OCI-LY7 (cell line): Measurements from ENCODE around the gene XRCC6. TPM values are rescaled to one million over a fixed set of nuclear protein-coding genes. Genes with fewer than 3 reads are reported as not detected.

Experiments
- BruUV-seq: library from RNA; stranded (reverse); fragments of 400-500 nt; replicated peaks from 2 replicates; lab custom pipeline; 2021; lab: Mats Ljungman, UMichigan
- CTCF ChIA-PET: fragments of 300-600 bp; sonication (Branson Sonifier 250); formaldehyde crosslinking; loops from one replicate; lab custom pipeline; 2022; ENCODE audit warnings: antibody characterized with exemption; ENCODE audit not compliant: unreplicated experiment; lab: Charles Lee
- POLR2A ChIA-PET: fragments of 300-600 bp; sonication (Branson Sonifier 250); formaldehyde crosslinking; loops from one replicate; lab custom pipeline; 2022; ENCODE audit warnings: antibody characterized with exemption; lab: Charles Lee
- DNase-seq: peaks from one replicate; pipeline ENCODE4 v3.0.0-alpha.2; 2015; ENCODE audit warnings: low spot score
- H2AFZ ChIP-seq: fragments of 200-600 bp; sonication (generic), shearing (Covaris generic); 2 replicates; pipeline ENCODE4 v1.6.1; 2014; ENCODE audit warnings: mild to moderate bottlenecking, antibody characterized with exemption, low read length, moderate library complexity
- H3K27ac ChIP-seq: fragments of 200-600 bp; sonication (generic); 2 replicates; pipeline ENCODE4 v1.5.1; 2014; ENCODE audit warnings: mixed run types, low read depth, mild to moderate bottlenecking, moderate library complexity, low read length, inconsistent platforms; ENCODE audit not compliant: poor library complexity, severe bottlenecking
- H3K36me3 ChIP-seq: fragments of 200-600 bp; sonication (generic); 2 replicates; pipeline ENCODE4 v1.6.1; 2014; ENCODE audit warnings: mild to moderate bottlenecking, antibody characterized with exemption, low read length, moderate library complexity, mixed read lengths; ENCODE audit not compliant: insufficient read depth
- H3K4me1 ChIP-seq: fragments of 200-600 bp; sonication (generic); 2 replicates; pipeline ENCODE4 v1.5.1; 2014; ENCODE audit warnings: mild to moderate bottlenecking, low read length; ENCODE audit not compliant: insufficient read depth, poor library complexity, severe bottlenecking
- H3K4me2 ChIP-seq: fragments of 200-600 bp; sonication (generic); 2 replicates; pipeline ENCODE4 v1.6.1; 2014; ENCODE audit warnings: mild to moderate bottlenecking, low read length
- H3K4me3 ChIP-seq: fragments of 200-600 bp; sonication (generic); 2 replicates; pipeline ENCODE4 v1.5.1; 2014; ENCODE audit warnings: mild to moderate bottlenecking, low read depth, low read length; ENCODE audit not compliant: poor library complexity, severe bottlenecking
- H3K79me2 ChIP-seq: fragments of 200-600 bp; sonication (generic); 2 replicates; pipeline ENCODE4 v1.6.1; 2016; ENCODE audit warnings: low read depth, mild to moderate bottlenecking, low read length, moderate library complexity, mixed read lengths; ENCODE audit not compliant: insufficient read depth
- H3K9me2 ChIP-seq: fragments of 200-600 bp; sonication (generic); 2 replicates; pipeline ENCODE4 v1.6.1; 2016; ENCODE audit warnings: mild to moderate bottlenecking, low read length, mixed read lengths; ENCODE audit not compliant: insufficient read depth
- H3K9me3 ChIP-seq: fragments of 200-600 bp; sonication (generic); 2 replicates; pipeline ENCODE4 v1.6.1; 2014; ENCODE audit warnings: mild to moderate bottlenecking, mixed run types, low read length, mixed read lengths
- H4K20me1 ChIP-seq: fragments of 200-600 bp; sonication (generic); 2 replicates; pipeline ENCODE4 v1.6.1; 2014; ENCODE audit warnings: mild to moderate bottlenecking, antibody characterized with exemption, low read length, moderate library complexity, mixed read lengths; ENCODE audit not compliant: insufficient read depth
- CTCF ChIP-seq: fragments of 200-600 bp; sonication (generic); conservative IDR thresholded peaks from 2 replicates; pipeline ENCODE4 v1.5.1; 2014; ENCODE audit warnings: mild to moderate bottlenecking, antibody characterized with exemption, low read length, moderate library complexity, mixed read lengths
- EZH2phosphoT487 ChIP-seq: fragments of 200-600 bp; sonication (generic); IDR thresholded peaks from 2 replicates; pipeline ENCODE4 v1.6.1; 2018; ENCODE audit warnings: low read depth, borderline replicate concordance, mild to moderate bottlenecking, mixed run types, antibody characterized with exemption, low read length, moderate library complexity, mixed read lengths
- intact Hi-C: fragments of 100-400 bp; cut with micrococcal nuclease; formaldehyde crosslinking; loops from one replicate; pipeline ENCODE4 v1.10.0; 2022; ENCODE audit not compliant: unreplicated experiment
- total RNA-seq, 2 experiments: library from RNA; depleted of rRNA in 1 of 2; stranded (reverse); fragments of >200 nt in 1 of 2; shearing (Covaris generic) in 1 of 2; gene quantifications; 2 replicates each; pipeline ENCODE4 v1.2.3, GENCODE V29; 2014 to 2022

The XRCC6 gene
- total RNA-seq, 2 experiments from 2014 or later, result 378 to 426 TPM

DNA sequence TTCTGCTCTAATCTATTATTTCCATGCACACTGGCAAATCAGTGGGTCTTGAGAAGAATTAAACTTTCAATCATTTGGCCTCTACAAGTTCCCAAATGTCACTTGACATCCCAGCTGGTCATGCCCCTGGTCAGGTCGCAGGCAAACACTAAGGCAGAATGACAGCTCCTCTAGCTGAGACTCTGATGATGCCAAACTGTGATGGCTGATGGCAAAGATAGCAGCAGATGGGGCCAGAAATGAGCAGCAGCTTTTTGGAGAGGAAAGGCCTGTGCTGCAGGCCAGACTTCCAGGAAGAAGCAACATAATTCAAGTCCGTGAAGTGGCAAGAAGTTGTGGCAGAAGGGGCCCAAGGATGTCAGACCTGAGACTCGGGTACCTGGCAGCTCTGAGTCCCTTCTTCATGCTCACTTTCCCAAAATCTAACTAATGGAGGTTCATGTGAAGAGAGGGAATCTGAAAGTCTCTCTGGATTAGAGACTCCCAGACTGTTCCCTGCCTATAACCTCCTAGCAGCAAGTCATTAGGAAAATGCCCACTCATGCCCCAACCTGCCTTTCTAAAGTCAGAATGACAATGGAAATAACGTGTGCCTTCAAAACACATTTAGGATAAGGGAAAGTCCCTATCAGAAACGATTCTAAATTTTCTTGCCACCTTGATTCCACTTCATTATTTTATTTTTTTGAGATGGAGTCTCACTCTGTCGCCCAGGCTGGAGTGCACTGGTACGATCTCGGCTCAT is 22.0 kb upstream of the XRCC6 start:
- no peak overlapping the region for H3K4me2 ChIP-seq
- no TSS peak for BruUV-seq
- peaks cover 49% of the 10 kb centered on the region for H3K36me3 ChIP-seq
- H3K4me1 ChIP-seq, result no peaks in the 10 kb centered on the region
- no peak overlapping the region for H3K4me3 ChIP-seq
- no peaks in the 10 kb centered on the region for H3K79me2 ChIP-seq
- H3K9me3 ChIP-seq, result no peaks in the 10 kb centered on the region
- H3K9me2 ChIP-seq, result no peaks in the 10 kb centered on the region
- ChIA-PET CTCF (interaction anchor here (0.6 kb wide), 1 partner anchor 68 kb away, joined by 3 read pairs; no protein-coding TSS in a partner anchor), POLR2A (no interaction called here)
- H4K20me1 ChIP-seq, result no peaks in the 10 kb centered on the region
- DNase-seq, result no peak
- TF ChIP-seq CTCF (no peak), EZH2phosphoT487 (no peak)
- H3K27ac ChIP-seq, result no peak overlapping the region
- intact Hi-C loops, result loop anchor here (5.0 kb wide), 1 partner anchor 197 kb away; no protein-coding TSS in a partner anchor
- H2AFZ ChIP-seq, result no peak overlapping the region

- no peaks in the 10 kb centered on the region for H3K79me2 ChIP-seq
- ChIA-PET POLR2A (no interaction called here), CTCF (no interaction called here)
- TF ChIP-seq EZH2phosphoT487 (no peak), CTCF (no peak)
- no peak overlapping the region for H2AFZ ChIP-seq
- H4K20me1 ChIP-seq, result no peaks in the 10 kb centered on the region
- BruUV-seq, result no TSS peak
- intact Hi-C loops, result no loop called here
- no peaks in the 10 kb centered on the region for H3K9me3 ChIP-seq
- peaks cover 68% of the 10 kb centered on the region for H3K36me3 ChIP-seq
- H3K9me2 ChIP-seq, result no peaks in the 10 kb centered on the region
- no peak overlapping the region for H3K27ac ChIP-seq
- DNase-seq, result no peak
- no peak overlapping the region for H3K4me3 ChIP-seq
- no peaks in the 10 kb centered on the region for H3K4me1 ChIP-seq
- no peak overlapping the region for H3K4me2 ChIP-seq
Measured at GRCh38 chr22:41600976-41601375, 20.1 kb upstream of the XRCC6 start.

DNA sequence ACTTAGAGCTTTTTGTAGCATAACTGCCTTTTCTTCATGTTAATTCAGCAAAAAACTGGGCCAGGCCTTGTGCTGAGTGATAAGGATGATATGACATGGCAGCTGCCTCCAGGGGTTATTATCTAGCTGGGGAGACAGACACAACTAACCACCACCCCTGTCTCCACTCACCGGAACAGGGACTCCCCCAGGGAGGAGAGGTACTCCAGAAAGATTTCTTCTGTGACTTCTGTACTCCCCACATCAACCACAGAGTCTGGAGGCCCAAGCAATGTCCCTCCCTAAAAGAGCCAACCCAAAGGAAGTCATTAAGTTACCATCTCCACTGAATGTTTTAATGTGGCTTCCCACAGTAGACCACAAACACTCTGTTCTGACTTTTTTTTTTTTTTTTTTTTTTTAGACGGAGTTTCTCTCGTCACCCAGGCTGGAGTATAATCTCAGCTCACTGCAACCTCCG is 17.2 kb upstream of the XRCC6 start:
- Histone ChIP-seq H3K27ac (no peak overlapping the region), H3K36me3 (peaks cover 86% of the 10 kb centered on the region), H3K9me2 (no peaks in the 10 kb centered on the region), H3K4me2 (no peak overlapping the region), H3K79me2 (no peaks in the 10 kb centered on the region), H3K4me3 (no peak overlapping the region), H4K20me1 (no peaks in the 10 kb centered on the region), H3K4me1 (no peaks in the 10 kb centered on the region), H3K9me3 (no peaks in the 10 kb centered on the region), H2AFZ (no peak overlapping the region)
- no peak for DNase-seq
- TF ChIP-seq CTCF (no peak), EZH2phosphoT487 (no peak)
- CTCF ChIA-PET, result no interaction called here
- intact Hi-C loops, result no loop called here
- POLR2A ChIA-PET, result interaction anchor here (0.6 to 1.1 kb wide), 5 partner anchors 8 to 223 kb away, joined by 3 to 5 read pairs (median 3); partner anchors contain the start of gene PMM1
- no TSS peak for BruUV-seq
